ENCODE results near the gene ISG15.

The ISG15 gene

DNA sequence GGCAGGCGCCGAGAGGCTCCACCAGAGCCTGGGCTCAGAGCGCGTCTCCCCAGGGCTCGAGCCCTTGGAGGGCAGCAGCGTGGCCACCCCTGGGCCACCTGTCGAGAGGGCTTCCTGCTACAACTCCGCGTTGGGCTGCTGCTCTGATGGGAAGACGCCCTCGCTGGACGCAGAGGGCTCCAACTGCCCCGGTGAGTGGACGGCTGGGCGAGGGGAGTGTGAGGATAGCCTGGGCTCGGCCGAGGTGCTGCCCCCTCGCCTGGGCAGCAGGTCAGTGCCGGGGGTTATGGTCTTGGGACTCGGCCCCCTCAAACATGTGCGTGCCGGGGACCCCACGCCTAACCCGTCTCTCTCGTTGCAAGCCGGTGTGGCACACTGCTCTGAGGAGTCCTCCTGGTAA lies 33.5 kb downstream of the ISG15 start:
- H3K36me3 ChIP-seq (ENCODE audit: control insufficient read depth, insufficient read depth, low read length): no peaks in the 10 kb centered on the region
- H3K9ac ChIP-seq: no peak overlapping the region
- no peaks in the 10 kb centered on the region for H3K4me1 ChIP-seq
- no peaks in the 10 kb centered on the region for H3K79me2 ChIP-seq
- no peak overlapping the region for H3K4me2 ChIP-seq (ENCODE audit: low read length)
- no peak overlapping the region for H2AFZ ChIP-seq
- no peak overlapping the region for H3K27ac ChIP-seq
- TF ChIP-seq, protein P1, sequence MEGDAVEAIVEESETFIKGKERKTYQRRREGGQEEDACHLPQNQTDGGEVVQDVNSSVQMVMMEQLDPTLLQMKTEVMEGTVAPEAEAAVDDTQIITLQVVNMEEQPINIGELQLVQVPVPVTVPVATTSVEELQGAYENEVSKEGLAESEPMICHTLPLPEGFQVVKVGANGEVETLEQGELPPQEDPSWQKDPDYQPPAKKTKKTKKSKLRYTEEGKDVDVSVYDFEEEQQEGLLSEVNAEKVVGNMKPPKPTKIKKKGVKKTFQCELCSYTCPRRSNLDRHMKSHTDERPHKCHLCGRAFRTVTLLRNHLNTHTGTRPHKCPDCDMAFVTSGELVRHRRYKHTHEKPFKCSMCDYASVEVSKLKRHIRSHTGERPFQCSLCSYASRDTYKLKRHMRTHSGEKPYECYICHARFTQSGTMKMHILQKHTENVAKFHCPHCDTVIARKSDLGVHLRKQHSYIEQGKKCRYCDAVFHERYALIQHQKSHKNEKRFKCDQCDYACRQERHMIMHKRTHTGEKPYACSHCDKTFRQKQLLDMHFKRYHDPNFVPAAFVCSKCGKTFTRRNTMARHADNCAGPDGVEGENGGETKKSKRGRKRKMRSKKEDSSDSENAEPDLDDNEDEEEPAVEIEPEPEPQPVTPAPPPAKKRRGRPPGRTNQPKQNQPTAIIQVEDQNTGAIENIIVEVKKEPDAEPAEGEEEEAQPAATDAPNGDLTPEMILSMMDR (IDR thresholded peaks at IDR 0.05): no peak
- H3K4me3 ChIP-seq (ENCODE audit: low read depth, low read length): no peak overlapping the region
- H3K9me3 ChIP-seq (ENCODE audit: control insufficient read depth, low read length): no peaks in the 10 kb centered on the region
- H3K27me3 ChIP-seq (ENCODE audit: control insufficient read depth, insufficient read depth, low read length): no peaks in the 10 kb centered on the region

DNA sequence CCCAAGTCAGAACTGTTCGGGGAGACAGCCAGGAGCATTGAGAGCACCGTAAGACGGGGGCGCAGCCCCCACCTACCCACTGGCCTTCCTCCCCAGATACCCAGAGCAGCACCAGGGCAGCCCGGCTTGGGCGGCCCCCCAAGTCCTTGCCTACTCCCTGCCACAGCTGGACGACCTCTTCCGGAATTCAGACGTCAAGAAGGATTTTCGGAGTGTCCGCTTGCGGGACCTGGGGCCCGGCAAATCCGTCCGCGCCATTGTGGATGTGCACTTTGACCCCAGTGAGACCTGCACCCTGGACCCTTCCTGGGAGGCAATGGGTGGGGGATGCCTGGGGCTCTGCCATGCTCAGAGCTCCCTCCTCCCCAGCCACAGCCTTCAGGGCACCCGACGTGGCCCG lies 34.1 kb downstream of the ISG15 start:
- TF ChIP-seq, protein P1 (IDR thresholded peaks at IDR 0.05): no peak
- Histone ChIP-seq H3K27me3 (ENCODE audit: control insufficient read depth, insufficient read depth, low read length) (no peaks in the 10 kb centered on the region), H3K79me2 (no peaks in the 10 kb centered on the region), H3K36me3 (ENCODE audit: control insufficient read depth, insufficient read depth, low read length) (no peaks in the 10 kb centered on the region), H3K9me3 (ENCODE audit: control insufficient read depth, low read length) (no peaks in the 10 kb centered on the region), H3K9ac (no peak overlapping the region), H3K27ac (no peak overlapping the region), H3K4me2 (ENCODE audit: low read length) (no peak overlapping the region), H3K4me3 (ENCODE audit: low read depth, low read length) (no peak overlapping the region), H2AFZ (no peak overlapping the region), H3K4me1 (no peaks in the 10 kb centered on the region)

DNA sequence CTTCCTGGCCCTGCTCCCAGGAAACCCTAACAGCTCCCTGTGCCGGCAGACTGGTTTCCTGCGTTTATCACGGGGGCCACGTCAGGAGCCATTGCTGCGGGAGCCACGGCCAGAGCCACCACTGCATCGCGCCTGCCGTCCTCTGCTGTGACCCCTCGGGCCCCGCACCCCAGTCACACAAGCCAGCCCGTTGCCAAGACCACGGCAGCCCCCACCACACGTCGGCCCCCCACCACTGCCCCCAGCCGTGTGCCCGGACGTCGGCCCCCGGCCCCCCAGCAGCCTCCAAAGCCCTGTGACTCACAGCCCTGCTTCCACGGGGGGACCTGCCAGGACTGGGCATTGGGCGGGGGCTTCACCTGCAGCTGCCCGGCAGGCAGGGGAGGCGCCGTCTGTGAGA lies 34.7 kb downstream of the ISG15 start:
- H3K4me3 ChIP-seq (ENCODE audit: low read depth, low read length): no peak overlapping the region
- H3K9me3 ChIP-seq (ENCODE audit: control insufficient read depth, low read length): no peaks in the 10 kb centered on the region
- H3K4me1 ChIP-seq: no peaks in the 10 kb centered on the region
- no peaks in the 10 kb centered on the region for H3K27me3 ChIP-seq (ENCODE audit: control insufficient read depth, insufficient read depth, low read length)
- no peak overlapping the region for H3K9ac ChIP-seq
- TF ChIP-seq, protein P1 (IDR thresholded peaks at IDR 0.05): no peak
- no peak overlapping the region for H3K4me2 ChIP-seq (ENCODE audit: low read length)
- no peaks in the 10 kb centered on the region for H3K36me3 ChIP-seq (ENCODE audit: control insufficient read depth, insufficient read depth, low read length)
- H3K27ac ChIP-seq: no peak overlapping the region
- no peak overlapping the region for H2AFZ ChIP-seq
- H3K79me2 ChIP-seq: no peaks in the 10 kb centered on the region

DNA sequence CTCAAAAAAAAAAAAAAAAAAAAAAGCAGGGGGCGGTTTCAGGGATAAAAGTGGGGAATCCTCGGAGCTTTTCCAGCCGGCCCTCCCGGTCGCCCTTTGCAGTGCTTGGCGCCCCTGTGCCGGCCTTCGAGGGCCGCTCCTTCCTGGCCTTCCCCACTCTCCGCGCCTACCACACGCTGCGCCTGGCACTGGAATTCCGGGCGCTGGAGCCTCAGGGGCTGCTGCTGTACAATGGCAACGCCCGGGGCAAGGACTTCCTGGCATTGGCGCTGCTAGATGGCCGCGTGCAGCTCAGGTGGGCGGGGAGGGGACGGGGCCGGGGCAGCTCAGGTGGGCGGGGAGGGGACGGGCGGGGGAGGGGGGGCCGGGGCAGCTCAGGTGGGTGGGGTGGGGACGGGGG lies 35.5 kb downstream of the ISG15 start:
- TF ChIP-seq, protein P1 (IDR thresholded peaks at IDR 0.05): no peak
- H3K4me3 ChIP-seq (ENCODE audit: low read depth, low read length): no peak overlapping the region
- no peak overlapping the region for H2AFZ ChIP-seq
- no peaks in the 10 kb centered on the region for H3K79me2 ChIP-seq
- H3K9ac ChIP-seq: no peak overlapping the region
- H3K4me1 ChIP-seq: no peaks in the 10 kb centered on the region
- H3K27ac ChIP-seq: no peak overlapping the region
- H3K9me3 ChIP-seq (ENCODE audit: control insufficient read depth, low read length): no peaks in the 10 kb centered on the region
- H3K4me2 ChIP-seq (ENCODE audit: low read length): no peak overlapping the region
- H3K36me3 ChIP-seq (ENCODE audit: control insufficient read depth, insufficient read depth, low read length): no peaks in the 10 kb centered on the region
- H3K27me3 ChIP-seq (ENCODE audit: control insufficient read depth, insufficient read depth, low read length): no peaks in the 10 kb centered on the region

DNA sequence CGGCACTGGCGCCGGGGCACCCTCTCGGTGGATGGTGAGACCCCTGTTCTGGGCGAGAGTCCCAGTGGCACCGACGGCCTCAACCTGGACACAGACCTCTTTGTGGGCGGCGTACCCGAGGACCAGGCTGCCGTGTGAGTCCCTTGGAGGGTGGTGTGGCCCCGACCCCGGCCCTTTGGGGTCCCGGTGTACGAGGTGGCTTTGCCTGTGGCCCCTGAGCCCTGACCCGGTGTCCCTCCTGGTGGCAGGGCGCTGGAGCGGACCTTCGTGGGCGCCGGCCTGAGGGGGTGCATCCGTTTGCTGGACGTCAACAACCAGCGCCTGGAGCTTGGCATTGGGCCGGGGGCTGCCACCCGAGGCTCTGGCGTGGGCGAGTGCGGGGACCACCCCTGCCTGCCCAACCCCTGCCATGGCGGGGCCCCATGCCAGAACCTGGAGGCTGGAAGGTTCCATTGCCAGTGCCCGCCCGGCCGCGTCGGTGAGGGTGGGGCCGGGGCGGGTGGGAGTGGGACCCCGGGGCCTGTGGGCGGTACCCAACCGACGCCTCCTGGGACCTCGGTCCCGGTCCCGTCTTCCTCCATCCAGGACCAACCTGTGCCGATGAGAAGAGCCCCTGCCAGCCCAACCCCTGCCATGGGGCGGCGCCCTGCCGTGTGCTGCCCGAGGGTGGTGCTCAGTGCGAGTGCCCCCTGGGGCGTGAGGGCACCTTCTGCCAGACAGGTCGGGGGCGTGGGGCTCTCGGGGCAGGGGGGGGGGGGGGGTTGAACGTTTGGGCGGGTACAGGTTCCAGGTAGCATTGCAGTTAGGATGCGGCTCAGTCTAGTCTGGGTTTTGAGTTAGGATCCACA lies 36.2 kb downstream of the ISG15 start:
- H3K79me2 ChIP-seq: no peaks in the 10 kb centered on the region
- H3K4me2 ChIP-seq (ENCODE audit: low read length): no peak overlapping the region
- H3K9ac ChIP-seq: no peak overlapping the region
- no peaks in the 10 kb centered on the region for H3K36me3 ChIP-seq (ENCODE audit: control insufficient read depth, insufficient read depth, low read length)
- H3K27me3 ChIP-seq (ENCODE audit: control insufficient read depth, insufficient read depth, low read length): no peaks in the 10 kb centered on the region
- H3K4me1 ChIP-seq: no peaks in the 10 kb centered on the region
- H3K9me3 ChIP-seq (ENCODE audit: control insufficient read depth, low read length): no peaks in the 10 kb centered on the region
- TF ChIP-seq, protein P1 (IDR thresholded peaks at IDR 0.05): no peak
- no peak overlapping the region for H3K27ac ChIP-seq
- H3K4me3 ChIP-seq (ENCODE audit: low read depth, low read length): no peak overlapping the region
- H2AFZ ChIP-seq: no peak overlapping the region

Measured in parathyroid adenoma (tissue), 2 donors.